ENCODE measurements around the gene CDH16.
"Not testable (repeated sequence)": the region's sequence is repeated elsewhere in the genome, so short reads cannot be mapped to it uniquely, and the experiment has no call there.

Gene CDH16

GRCh38 chr16:66874079-66874775 is 44.5 kb downstream of the CDH16 start:
- DNase-seq (ENCODE audit: low read depth in 1 of 2, low spot score in 1 of 2) = no peak

GRCh38 chr16:66873685-66874055 is 45.0 kb downstream of the CDH16 start:
- DNase-seq (ENCODE audit: low read depth in 1 of 2, low spot score in 1 of 2) = no peak

DNA sequence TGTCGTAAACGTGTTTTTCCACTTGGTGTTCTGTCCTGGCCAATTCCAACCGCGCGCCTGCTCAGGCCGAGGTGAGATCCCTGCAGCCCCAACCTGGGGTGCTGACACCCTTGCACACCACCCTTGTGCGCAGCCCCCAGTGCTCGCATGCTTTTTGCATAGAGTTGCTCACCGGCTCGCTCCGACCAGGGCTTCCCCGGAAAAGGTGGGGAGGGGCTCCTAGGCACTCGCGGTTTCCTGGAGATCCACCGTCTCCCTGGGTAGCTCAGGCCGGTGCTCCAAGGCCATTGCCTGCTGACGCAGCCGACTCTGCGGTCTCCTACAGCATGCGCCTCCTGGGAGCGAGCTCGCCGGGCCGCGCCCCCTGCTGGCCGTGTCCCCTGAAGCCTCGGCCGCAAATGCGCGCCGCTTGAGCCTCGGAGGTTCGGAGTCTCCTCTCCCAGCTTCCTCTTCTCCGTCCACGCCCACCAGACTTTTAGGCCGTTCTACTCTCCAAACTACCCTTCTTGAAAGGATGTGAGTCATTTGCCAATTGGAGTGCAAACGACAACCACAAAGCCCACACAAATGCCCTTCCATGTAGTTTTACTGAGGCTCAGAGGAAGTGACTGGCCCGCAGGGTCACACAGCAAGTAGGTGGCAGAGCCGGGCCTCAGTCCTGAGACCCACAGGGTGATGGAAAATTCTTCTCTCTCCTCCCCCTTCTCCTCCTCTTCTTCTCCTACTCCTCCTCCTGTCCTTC is 45.6 kb downstream of the CDH16 start:
- peak; percentile 77 to 78 for DNase-seq (ENCODE audit: low read depth in 1 of 2, low spot score in 1 of 2)

GRCh38 chr16:66872559-66872942 is 46.1 kb downstream of the CDH16 start:
- DNase-seq (ENCODE audit: low read depth in 1 of 2, low spot score in 1 of 2) = no peak

GRCh38 chr16:66871840-66872239 is 46.8 kb downstream of the CDH16 start:
- no peak for DNase-seq (ENCODE audit: low read depth in 1 of 2, low spot score in 1 of 2)

DNA sequence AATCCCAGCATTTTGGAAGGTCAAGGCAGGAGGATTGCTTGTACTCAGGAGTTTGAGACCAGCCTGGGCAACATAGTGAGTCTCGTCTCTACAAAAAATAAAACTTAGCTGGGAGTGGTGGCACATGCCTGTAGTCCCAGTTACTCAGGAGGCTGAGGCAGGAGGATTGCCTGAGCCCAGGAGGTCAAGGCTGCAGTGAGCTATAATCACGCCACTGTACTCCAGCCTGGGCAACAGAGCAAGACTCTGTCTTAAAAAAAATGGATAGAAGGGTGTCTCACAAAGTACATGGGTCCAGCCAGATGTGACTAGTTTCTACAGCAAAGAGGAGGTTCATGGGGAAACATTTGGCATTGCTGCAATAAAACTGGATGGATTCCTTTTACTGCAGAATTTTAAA is 47.3 kb downstream of the CDH16 start:
- not testable (repeated sequence) for DNase-seq (ENCODE audit: low read depth in 1 of 2, low spot score in 1 of 2)

DNA sequence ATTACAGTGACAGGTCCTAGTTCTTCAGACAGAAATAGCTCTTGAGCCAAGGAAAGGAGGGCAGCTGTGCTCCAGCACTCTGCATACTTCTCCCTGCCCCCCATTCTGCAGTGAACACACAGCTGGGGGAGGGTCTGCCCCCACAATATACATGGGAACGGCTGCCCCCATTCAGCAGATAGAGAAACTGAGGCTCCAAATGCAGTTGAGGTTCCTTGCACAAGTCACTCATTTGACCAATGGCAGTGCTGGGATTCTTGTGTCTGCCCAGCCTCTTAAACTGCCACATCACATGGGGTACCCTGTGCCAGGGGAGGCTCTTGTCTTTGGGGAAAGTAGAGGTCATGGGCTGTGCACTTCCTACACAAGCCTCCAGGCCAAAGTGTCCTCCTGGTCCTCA is 49.3 kb downstream of the CDH16 start:
- no peak for DNase-seq (ENCODE audit: low read depth in 1 of 2, low spot score in 1 of 2)

- DNase-seq (ENCODE audit: low read depth in 1 of 2, low spot score in 1 of 2) = no peak
Observed at GRCh38 chr16:66863707-66864106, 55.0 kb downstream of the CDH16 start.

DNA sequence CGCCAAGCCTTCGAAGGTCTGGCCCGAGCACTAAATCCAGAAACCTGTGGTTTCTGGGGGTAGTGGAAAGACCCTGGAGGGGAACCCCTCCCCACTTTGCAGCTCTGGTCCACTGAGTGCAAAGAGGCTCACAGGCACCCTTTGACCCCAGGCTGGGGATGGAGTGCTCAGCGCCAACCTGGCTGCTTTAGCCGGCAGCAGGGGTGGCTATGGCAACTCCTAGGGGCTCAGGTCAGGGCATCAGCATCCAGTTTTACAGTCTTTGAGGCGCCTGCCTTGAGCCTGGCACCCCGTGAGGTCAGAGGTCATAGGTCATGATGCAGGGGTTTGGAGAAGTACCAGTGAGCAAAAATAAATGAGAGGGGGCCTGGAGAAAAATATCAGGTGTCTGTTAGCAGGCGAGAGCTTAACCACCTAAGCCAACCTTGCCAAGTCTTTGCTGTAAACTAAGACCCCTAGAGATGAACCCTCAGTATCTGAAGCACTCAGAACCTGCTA is 56.6 kb downstream of the CDH16 start:
- no peak for DNase-seq (ENCODE audit: low read depth in 1 of 2, low spot score in 1 of 2)

DNA sequence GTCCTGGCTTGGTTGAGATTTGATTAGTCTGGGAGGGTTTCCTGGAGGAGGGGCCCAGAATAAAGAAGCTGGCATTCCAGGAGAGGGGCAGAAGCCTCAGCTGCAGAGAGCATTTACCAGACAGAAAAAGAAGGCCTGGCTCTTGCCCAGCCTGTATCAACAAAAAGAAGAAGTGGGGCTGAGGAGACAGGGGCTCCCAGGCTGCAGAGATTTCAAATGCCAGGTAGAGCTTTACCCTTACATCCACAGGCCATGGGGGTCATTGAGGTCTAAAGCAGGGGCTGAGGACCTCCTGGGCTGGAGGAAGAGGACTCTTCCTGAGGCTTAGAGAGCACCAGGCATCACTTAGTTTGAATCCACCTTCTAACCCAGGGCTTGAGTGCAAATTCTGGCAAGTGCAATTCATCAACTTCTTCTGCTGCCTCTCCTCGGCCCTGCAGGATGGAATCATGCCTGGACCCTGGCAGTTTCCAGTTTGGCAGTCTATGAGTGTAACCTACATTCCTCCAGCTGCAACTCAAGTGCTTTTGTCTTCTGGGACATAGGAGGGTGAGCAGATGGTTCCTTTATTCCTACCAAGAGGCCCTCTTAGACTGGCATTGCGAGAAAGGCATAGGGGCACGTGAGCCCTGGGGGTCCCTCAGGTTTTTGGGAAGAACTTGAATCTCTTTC is 59.2 kb downstream of the CDH16 start:
- DNase-seq (ENCODE audit: low read depth in 1 of 2, low spot score in 1 of 2) = no peak

GRCh38 chr16:66858740-66859396 is 59.8 kb downstream of the CDH16 start:
- DNase-seq (ENCODE audit: low read depth in 1 of 2, low spot score in 1 of 2) = no peak

Data from stimulated activated CD4-positive, alpha-beta T cell treated with anti-CD3 and anti-CD28 coated beads, Interleukin-15, amount 100 ng/mL, for 1 hour (primary cell).